T-helper 1 cell treated with Interleukin-12 subunit alpha and Interleukin-12 subunit beta and Interleukin-4 antibody, amounts not matched to agents 30 ng/mL and 1 ng/mL, for 36 hours (primary cell): ENCODE results near the gene HLA-DMA. TPM values are rescaled to one million over a fixed set of nuclear protein-coding genes. Genes with fewer than 3 reads are reported as not detected.

Experiments used
- intact Hi-C: fragments of 100-400 bp; cut with micrococcal nuclease; formaldehyde crosslinking; loops from one replicate; pipeline ENCODE4 v1.15.1; 2024
- total RNA-seq: library from RNA; stranded (reverse); gene quantifications from 2 replicates; pipeline ENCODE4 v1.2.3, GENCODE V29; 2022

HLA-DMA gene
- total RNA-seq, 1 donor from 2014 or later: 49.5 TPM

GRCh38 chr6:32962213-32962826, 9.4 kb upstream of the HLA-DMA start:
- intact Hi-C loops: no loop called here

DNA sequence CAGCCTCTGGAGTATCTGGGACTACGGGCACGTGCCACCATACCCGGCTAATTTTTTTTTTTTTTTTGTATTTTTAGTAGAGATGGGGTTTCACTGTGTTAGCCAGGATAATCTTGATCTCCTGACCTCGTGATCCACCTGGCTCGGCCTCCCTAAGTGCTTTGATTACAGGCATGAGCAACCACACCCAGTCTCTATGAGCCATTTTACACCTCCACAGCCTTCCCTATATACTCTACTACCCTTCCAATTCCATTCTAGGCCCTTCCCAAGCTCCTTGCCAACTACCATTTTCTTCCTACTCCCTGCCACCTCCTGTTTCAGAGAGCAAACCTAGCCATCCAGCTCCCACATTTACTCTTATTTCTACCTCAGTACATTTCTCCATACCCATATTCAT, 7.7 kb upstream of the HLA-DMA start:
- intact Hi-C loops: no loop called here

DNA sequence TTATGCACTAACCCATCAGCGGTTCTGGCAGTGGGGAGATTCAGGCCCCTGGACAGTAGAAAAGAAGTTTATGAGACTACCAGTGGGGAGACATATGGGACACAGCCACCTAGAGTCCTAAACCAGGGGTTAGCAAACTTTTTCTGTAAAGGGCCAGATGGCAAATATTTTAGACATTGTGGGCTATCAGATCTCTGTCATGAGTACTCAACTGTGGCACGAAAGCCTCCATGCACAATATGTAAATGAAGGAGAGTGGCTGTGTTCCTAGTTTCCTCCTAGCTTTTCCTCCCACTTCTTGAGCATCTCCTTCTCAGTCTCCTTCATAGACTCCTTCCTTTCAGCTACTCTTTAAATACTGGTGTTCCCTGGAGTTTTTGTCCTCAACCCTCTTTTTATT, 3.3 kb upstream of the HLA-DMA start:
- intact Hi-C loops: no loop called here

DNA sequence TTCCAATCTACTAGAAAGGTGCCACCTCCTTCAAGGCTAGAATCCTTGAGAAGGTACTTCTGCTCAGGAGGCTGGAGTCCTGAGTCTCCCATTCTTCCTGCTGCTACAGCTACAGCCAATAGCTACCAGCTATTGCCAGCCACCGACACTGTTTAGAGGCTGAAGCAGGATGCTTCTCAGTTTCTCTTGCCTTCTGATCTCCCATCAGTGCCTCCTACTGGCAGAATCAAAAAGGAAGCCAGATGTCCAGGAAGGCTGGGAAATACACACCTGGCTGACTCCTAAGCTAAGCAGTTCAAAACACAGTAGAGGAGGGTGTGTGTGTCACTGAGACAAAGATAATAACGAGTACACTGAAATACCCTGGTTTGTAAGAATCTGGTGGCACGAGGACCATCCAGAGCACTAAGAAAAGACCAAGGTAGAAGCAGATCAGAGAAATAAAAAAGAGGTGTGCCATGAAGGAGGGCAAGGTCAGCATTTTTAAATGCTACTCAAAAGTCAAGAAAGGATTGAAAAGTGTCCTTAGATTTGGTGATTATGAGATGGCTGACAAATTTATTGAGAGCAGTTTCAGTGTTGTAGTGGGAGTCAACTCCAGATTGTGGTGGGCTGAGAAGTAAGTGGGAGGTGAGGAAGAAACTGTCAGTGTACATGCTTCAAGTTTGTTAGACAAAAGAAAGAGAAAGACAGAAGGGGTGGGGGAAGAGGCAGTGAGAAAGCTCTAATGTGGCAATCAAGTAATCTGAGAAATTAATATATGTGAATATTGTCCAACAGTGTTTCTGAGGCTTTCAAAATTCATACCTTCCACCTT, 2.3 kb upstream of the HLA-DMA start:
- intact Hi-C loops: no loop called here

- intact Hi-C loops: no loop called here
These were observed 1.4 kb upstream of the HLA-DMA start for GRCh38 chr6:32954267-32954666.

- intact Hi-C loops: loop anchor here (1.0 kb wide), 7 partner anchors 12 to 115 kb away; partner anchors contain the start of genes HLA-DMB and TAP2
These were observed 878 bp upstream of the HLA-DMA start for GRCh38 chr6:32953775-32954174.

- intact Hi-C loops: no loop called here
These were observed 2.4 kb downstream of the HLA-DMA start for GRCh38 chr6:32950449-32950848.

- intact Hi-C loops: no loop called here
These were observed 2.9 kb downstream of the HLA-DMA start for GRCh38 chr6:32950010-32950409.

- intact Hi-C loops: no loop called here
These were observed 3.8 kb downstream of the HLA-DMA start for GRCh38 chr6:32949113-32949512.

DNA sequence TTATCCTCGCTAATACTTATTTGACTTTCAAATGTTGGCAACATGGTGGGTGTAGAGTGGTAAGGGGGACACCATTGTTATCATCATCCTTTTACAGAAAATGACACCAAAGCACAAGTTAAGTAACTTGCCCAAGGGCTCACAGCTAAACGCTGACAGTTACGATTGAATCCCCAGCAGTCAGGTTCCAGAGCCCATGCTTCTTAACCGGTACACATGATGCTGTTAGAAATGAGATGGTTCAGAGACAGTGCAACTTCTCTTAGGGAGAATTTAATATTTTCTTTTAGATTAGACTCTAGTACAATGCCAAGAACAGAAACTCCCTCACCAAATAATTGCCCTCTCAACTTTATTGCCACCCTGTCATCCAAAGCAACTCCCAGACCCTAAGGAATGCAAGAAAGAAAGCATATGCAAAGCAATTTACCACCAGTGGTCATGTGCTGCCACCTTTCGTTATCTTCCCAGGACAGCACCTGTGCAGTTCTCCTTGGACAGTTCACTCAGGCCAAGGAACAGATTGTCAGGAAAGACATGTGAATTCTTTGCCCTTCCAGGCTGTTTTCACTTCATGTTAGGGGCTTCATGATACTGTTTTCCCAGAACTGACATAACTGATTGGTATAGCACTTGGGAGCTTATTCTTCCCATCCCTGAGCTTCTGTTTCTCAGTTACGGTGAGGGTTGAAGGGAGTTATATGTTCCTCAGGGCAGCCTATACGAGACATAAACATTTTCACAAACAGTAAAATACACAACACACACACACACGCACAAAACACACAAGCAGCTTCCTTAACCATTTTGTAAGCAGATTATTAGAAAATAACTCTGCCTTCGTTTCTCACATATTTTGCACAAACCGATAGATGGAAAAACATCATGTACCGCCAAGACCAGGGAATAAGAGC, 5.1 kb downstream of the HLA-DMA start:
- intact Hi-C loops: no loop called here

DNA sequence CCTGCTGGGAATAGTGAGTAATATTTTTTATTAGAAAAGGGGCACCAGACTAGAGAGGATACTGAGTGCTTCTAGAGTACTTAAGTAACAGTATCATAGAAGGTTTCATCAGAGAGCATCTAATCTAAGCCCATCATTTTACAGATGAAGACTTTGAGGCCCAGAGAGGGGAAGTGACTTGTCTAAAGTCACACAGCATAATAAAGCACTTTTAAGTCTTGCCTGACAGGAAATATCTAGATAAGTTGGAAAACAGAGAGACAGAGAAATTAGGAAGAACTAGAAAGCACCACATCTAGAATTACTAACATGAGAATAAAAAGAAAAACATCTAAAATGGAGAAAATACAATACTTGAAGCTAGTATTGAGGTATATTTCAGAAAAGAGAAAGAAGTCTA, 6.0 kb downstream of the HLA-DMA start:
- intact Hi-C loops: no loop called here

- intact Hi-C loops: no loop called here
These were observed 6.9 kb downstream of the HLA-DMA start for GRCh38 chr6:32945953-32946352.

DNA sequence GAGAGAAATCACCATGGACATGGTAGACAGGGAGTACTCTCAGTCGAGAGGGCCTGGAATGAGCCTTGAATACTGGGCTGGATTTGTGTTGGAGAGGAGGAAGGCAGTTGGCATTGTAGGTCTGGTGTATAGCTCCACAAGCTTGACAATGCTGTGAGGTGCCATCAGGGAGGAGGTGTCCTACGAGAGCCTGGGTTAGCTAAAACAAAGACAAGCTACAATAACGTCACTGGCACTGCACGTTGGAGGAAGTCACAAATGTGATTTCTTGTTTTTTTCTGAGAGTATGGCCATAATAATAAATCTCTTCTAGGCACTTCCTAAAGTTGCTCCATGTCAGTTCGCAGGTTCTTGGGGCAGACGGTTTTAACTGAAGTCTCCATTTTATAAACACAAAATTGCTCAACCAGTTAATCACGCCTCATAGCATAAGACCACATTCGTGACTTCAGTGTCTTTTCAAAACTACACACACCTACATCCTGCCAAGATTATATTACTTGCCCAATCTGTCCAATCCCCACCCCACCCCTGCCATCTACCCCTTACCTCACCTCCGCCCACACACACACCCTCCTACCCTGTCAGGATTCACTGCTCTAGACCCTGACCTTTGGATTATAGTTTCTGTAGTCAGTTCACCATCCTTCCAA, 7.7 kb downstream of the HLA-DMA start:
- intact Hi-C loops: no loop called here

GRCh38 chr6:32943864-32944649, 8.8 kb downstream of the HLA-DMA start:
- intact Hi-C loops: loop anchor here (1.0 to 5.0 kb wide), 2 partner anchors 59 to 303 kb away; no protein-coding TSS in a partner anchor

GRCh38 chr6:32942555-32943123, 10.3 kb downstream of the HLA-DMA start:
- intact Hi-C loops: loop anchor here (5.0 kb wide), 1 partner anchor 305 kb away; no protein-coding TSS in a partner anchor

- intact Hi-C loops: loop anchor here (1.0 to 5.0 kb wide), 6 partner anchors 8 to 306 kb away; partner anchors contain the start of gene HLA-DMA
These were observed 11.6 kb downstream of the HLA-DMA start for GRCh38 chr6:32941214-32941768.

- intact Hi-C loops: loop anchor here (1.0 to 5.0 kb wide), 6 partner anchors 7 to 307 kb away; partner anchors contain the start of gene HLA-DMA
These were observed 12.2 kb downstream of the HLA-DMA start, which contains the start of gene HLA-DMB for GRCh38 chr6:32940656-32941213. TSS of gene HLA-DMB (minus strand) at chr6:32941028. CDS start at chr6:32940807, 221 bp downstream.

GRCh38 chr6:32938494-32938893, 14.4 kb downstream of the HLA-DMA start:
- intact Hi-C loops: no loop called here

DNA sequence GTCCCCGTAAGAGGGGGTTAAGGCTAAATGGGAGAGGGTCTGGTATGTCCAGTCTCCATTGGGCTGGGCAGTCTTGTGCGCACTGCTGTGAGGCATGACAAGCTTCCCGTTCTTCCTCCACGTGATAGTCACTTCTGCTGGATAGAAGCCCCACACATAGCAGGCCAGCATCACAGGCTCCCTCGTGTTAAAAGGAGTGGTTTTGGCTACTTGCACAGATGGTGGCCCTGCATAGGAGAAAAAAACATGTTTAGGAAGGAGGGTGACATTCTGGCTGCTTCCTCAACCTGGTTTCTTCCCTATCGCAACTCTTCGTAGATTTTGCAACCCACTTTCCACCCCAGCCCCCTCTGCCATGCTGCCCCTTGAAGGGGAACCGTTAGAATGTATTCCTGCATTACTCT, 15.7 kb downstream of the HLA-DMA start:
- intact Hi-C loops: no loop called here
